Upper lobe of left lung (tissue), 6 donors: ENCODE measurements around the gene DENND1C. TPM values are rescaled to one million over a fixed set of nuclear protein-coding genes. Genes with fewer than 3 reads are reported as not detected.

Source experiments
- ATAC-seq, 2 donors: fragments of 200-7000 bp; cut with Tn5 transposase; one replicate each; pipeline ENCODE4 v1.9.1; 2022; ENCODE audit warnings: mild to moderate bottlenecking in 2 of 2, moderate library complexity in 2 of 2; ENCODE audit not compliant: low FRiP score in 2 of 2
- DNase-seq, 2 donors: peaks; one replicate each; pipeline ENCODE4 v3.0.0-alpha.2; 2019 to 2020
- H3K27ac ChIP-seq, 4 donors: fragments of 200-600 bp; sonication (generic); one replicate each; pipeline ENCODE4 v1.5.1; 2016 to 2019
- H3K27me3 ChIP-seq, 4 donors: fragments of 200-600 bp; sonication (generic); one replicate each; pipeline ENCODE4 v1.5.1; 2017 to 2019
- H3K36me3 ChIP-seq, 4 donors: fragments of 200-600 bp; sonication (generic); one replicate each; pipeline ENCODE4 v1.5.1; 2016 to 2019
- H3K4me1 ChIP-seq, 4 donors: fragments of 200-600 bp; sonication (generic); one replicate each; pipeline ENCODE4 v1.5.1; 2018 to 2019
- H3K4me3 ChIP-seq, 4 donors: fragments of 200-600 bp; sonication (generic); one replicate each; pipeline ENCODE4 v1.5.1; 2017 to 2019; ENCODE audit warnings: mild to moderate bottlenecking in 2 of 4, moderate library complexity in 1 of 4
- H3K9me3 ChIP-seq, 4 donors: fragments of 200-600 bp; sonication (generic); one replicate each; pipeline ENCODE4 v1.5.1; 2018 to 2019
- CTCF ChIP-seq, 6 experiments: fragments of 450-650 bp in 4 of 6; fragments of 200-600 bp in 2 of 6; sonication (generic) in 2 of 6; IDR thresholded peaks; one replicate each; pipeline ENCODE4 v1.5.1; 2016 to 2019; ENCODE audit warnings: antibody characterized with exemption in 6 of 6
- EP300 ChIP-seq, 4 donors: sonication (generic); formaldehyde crosslinking; IDR thresholded peaks; one replicate each; pipeline ENCODE4 v1.5.1; 2017; ENCODE audit warnings: antibody characterized with exemption in 4 of 4, control low read depth in 2 of 4
- POLR2A ChIP-seq, 4 donors: fragments of 450-650 bp; IDR thresholded peaks; one replicate each; pipeline ENCODE4 v1.5.1; 2016 to 2017; ENCODE audit warnings: antibody characterized with exemption in 4 of 4, mild to moderate bottlenecking in 2 of 4
- POLR2AphosphoS5 ChIP-seq, 2 donors: sonication (generic); formaldehyde crosslinking; IDR thresholded peaks; one replicate each; pipeline ENCODE4 v1.5.1; 2017; ENCODE audit warnings: antibody characterized with exemption in 2 of 2
- WGBS, 2 donors: methylation state at CpG; one replicate each; pipeline ENCODE4 v1.1.5; 2017 to 2018; 5-methylcytosine and 5-hydroxymethylcytosine counted together
- total RNA-seq, 6 donors: library from RNA; depleted of rRNA in 4 of 6; stranded (reverse); fragments of >200 nt in 4 of 6; gene quantifications; one replicate each; pipeline versions ENCODE4 v1.1.0 to v1.2.1, GENCODE V29; 2016 to 2021
- donor health status: DM: no; HTN: no; CAD: no; lungs with moderate emphysema.
- donor health status: DM: no; HTN: yes; CAD: no; lungs with severe emphysema.

Gene DENND1C
- total RNA-seq, 6 donors from 2014 or later = 5.8 to 31.4 (median 12.6) TPM

DNA sequence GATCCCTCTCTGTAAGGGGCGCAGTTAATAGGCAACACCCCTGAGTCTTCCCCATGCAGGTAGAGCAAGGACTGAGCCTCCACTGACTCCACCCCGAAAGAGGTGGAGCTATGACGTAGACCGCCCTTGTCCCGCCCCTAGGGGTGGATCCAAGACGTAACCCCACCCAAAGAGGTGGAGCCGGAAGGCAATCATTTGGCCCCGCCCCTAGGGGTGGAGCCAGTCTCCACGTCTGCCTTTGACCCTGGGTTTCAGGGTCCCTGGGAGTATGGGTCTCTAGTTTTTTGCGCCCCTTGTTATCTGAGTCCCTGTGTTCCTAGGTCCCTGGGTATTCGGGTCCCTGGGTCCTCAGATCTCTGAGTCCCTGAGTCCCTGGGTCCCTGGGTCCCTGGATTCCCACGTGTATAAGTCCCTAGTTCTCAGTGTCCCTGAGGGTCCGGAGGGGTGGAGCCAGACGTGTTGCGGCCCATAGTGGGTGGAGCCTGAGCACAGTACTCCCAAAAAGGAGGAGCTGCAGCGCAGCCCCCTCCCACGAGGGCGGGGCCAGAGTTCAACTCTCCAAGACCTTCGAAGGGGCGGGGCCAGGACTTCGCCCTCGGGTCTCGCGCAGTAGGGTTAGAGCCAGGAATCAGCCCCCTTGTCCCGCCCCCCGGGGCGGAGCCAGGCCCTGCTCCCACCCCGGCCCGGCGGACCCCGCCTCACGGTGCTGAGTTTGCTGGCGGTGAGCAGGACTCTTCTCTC is 5.3 kb downstream of the DENND1C start:
- 21 to 30% methylated on average over 2 to 15 of the region's 33 CpGs for WGBS, 2 donors
- H3K9me3 ChIP-seq = no peaks in the 10 kb centered on the region
- H3K4me1 ChIP-seq = peaks cover 3 to 22% (median 12%) of the 10 kb centered on the region in 4 donors
- DNase-seq = peak; percentile 93 to 94
- H3K27me3 ChIP-seq = no peaks in the 10 kb centered on the region
- peak; percentile 82 to 92 for ATAC-seq
- H3K4me3 ChIP-seq = peak overlapping the region in 3 of 4 donors; percentile 26 to 41 (median 27)
- H3K36me3 ChIP-seq = peaks cover 0 to 7% (median 2%) of the 10 kb centered on the region in 4 donors
- TF ChIP-seq CTCF (IDR thresholded peaks at IDR 0.05) (no peak), EP300 (IDR thresholded peaks at IDR 0.05) (no peak)
- no peak overlapping the region for H3K27ac ChIP-seq

GRCh38 chr19:6475321-6476108 is 6.1 kb downstream of the DENND1C start:
- TF ChIP-seq POLR2AphosphoS5 (IDR thresholded peaks at IDR 0.05) = no peak
- peak; percentile 32 to 74 for DNase-seq
- peak; percentile 18 to 24 for ATAC-seq
- peak overlapping the region; percentile 10 to 41 (median 26) for H3K4me3 ChIP-seq
- H3K36me3 ChIP-seq = peaks cover 0 to 7% (median 2%) of the 10 kb centered on the region in 4 donors
- no peaks in the 10 kb centered on the region for H3K9me3 ChIP-seq
- peaks cover 3 to 22% (median 12%) of the 10 kb centered on the region in 4 donors for H3K4me1 ChIP-seq
- 42 to 46% methylated on average over 30 to 46 of the region's 52 CpGs for WGBS, 2 donors
- H3K27me3 ChIP-seq = no peaks in the 10 kb centered on the region
- H3K27ac ChIP-seq = no peak overlapping the region

- ATAC-seq = no peak
- Histone ChIP-seq H3K4me1 (peaks cover 3 to 22% (median 12%) of the 10 kb centered on the region in 4 donors), H3K27me3 (no peaks in the 10 kb centered on the region), H3K36me3 (peaks cover 0 to 7% (median 2%) of the 10 kb centered on the region in 4 donors), H3K27ac (no peak overlapping the region), H3K4me3 (no peak overlapping the region), H3K9me3 (no peaks in the 10 kb centered on the region)
- peak in 1 of 2 donors; percentile 42 for DNase-seq
- TF ChIP-seq CTCF (IDR thresholded peaks at IDR 0.05) (no peak), POLR2AphosphoS5 (IDR thresholded peaks at IDR 0.05) (no peak), POLR2A (IDR thresholded peaks at IDR 0.05) (no peak), EP300 (IDR thresholded peaks at IDR 0.05) (no peak)
- 78% methylated on average over 8 of the region's 9 CpGs; no CpG with 5 or more reads in 1 of the 2 donors for WGBS, 2 donors
These were observed 7.9 kb downstream of the DENND1C start for GRCh38 chr19:6473647-6474046.

- TF ChIP-seq POLR2A (IDR thresholded peaks at IDR 0.05) (no peak), EP300 (IDR thresholded peaks at IDR 0.05) (no peak)
- H3K9me3 ChIP-seq = no peaks in the 10 kb centered on the region
- no peak for ATAC-seq
- H3K4me3 ChIP-seq = no peak overlapping the region
- no peaks in the 10 kb centered on the region for H3K27me3 ChIP-seq
- 61 to 85% methylated on average over 3 to 4 of the region's 4 CpGs for WGBS, 2 donors
- H3K36me3 ChIP-seq = peaks cover 0 to 7% (median 6%) of the 10 kb centered on the region in 4 donors
- H3K4me1 ChIP-seq = peaks cover 3 to 22% (median 12%) of the 10 kb centered on the region in 4 donors
- no peak overlapping the region for H3K27ac ChIP-seq
- no peak for DNase-seq
These were observed 8.9 kb downstream of the DENND1C start for GRCh38 chr19:6472713-6473112.

DNA sequence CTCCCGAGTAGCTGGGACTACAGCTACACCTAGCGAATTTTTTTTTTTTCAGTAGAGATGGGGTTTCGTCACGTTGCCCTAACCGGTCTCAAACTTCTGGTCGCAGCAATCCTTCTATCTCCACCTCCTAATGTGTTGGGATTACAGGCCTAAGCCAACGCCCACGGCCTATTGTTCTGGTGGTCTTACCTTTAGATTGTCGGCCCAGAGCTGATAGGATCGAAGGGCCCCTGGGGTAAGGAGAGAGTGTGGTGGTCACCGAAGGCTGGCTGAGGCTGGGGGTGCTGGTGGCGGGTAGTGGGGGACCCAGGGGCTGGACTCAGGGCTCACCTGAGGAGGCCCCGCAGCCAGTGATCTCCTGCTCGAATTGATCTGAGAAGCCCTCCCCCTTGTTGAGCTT is 10.5 kb downstream of the DENND1C start:
- H3K27ac ChIP-seq = no peak overlapping the region
- H3K27me3 ChIP-seq = no peaks in the 10 kb centered on the region
- H3K4me3 ChIP-seq = no peak overlapping the region
- no peaks in the 10 kb centered on the region for H3K9me3 ChIP-seq
- H3K36me3 ChIP-seq = peaks cover 0 to 16% (median 5%) of the 10 kb centered on the region in 4 donors
- DNase-seq (no peak), ATAC-seq (no peak)
- WGBS, 2 donors = 81 to 91% methylated on average over 10 to 14 of the region's 14 CpGs
- H3K4me1 ChIP-seq = peaks cover under 1 to 10% (median 5%) of the 10 kb centered on the region in 4 donors
- TF ChIP-seq POLR2A (IDR thresholded peaks at IDR 0.05) (no peak), POLR2AphosphoS5 (IDR thresholded peaks at IDR 0.05) (no peak), CTCF (IDR thresholded peaks at IDR 0.05) (no peak), EP300 (IDR thresholded peaks at IDR 0.05) (no peak)
